Measurements from ENCODE around the gene INPPL1. TPM values are rescaled to one million over a fixed set of nuclear protein-coding genes. Genes with fewer than 3 reads are reported as not detected.
"Not testable (repeated sequence)": the region's sequence is repeated elsewhere in the genome, so short reads cannot be mapped to it uniquely, and the experiment has no call there.

INPPL1 gene
- total RNA-seq, 1 donor from 2014 or later: 144 TPM

- H3K27me3 Mint-ChIP-seq: peaks cover 15% of the 10 kb centered on the region
- no peak overlapping the region for H3K27ac Mint-ChIP-seq
- H3K36me3 Mint-ChIP-seq (ENCODE audit: low read depth): no peaks in the 10 kb centered on the region
- no peaks in the 10 kb centered on the region for H3K9me3 Mint-ChIP-seq
- intact Hi-C loops (cut with micrococcal nuclease): loop anchor here (5.0 kb wide), 1 partner anchor 182 kb away; the partner anchor contains the start of gene CLPB
- no peaks in the 10 kb centered on the region for H3K4me1 Mint-ChIP-seq
- no peak for DNase-seq
- H3K4me3 Mint-ChIP-seq: no peak overlapping the region
Measured at GRCh38 chr11:72249961-72250360, 25.4 kb downstream of the INPPL1 start.

- no peak for DNase-seq
- no peak overlapping the region for H3K4me3 Mint-ChIP-seq
- peaks cover 21% of the 10 kb centered on the region for H3K27me3 Mint-ChIP-seq
- no peak overlapping the region for H3K27ac Mint-ChIP-seq
- no peaks in the 10 kb centered on the region for H3K9me3 Mint-ChIP-seq
- no peaks in the 10 kb centered on the region for H3K36me3 Mint-ChIP-seq (ENCODE audit: low read depth)
- no peaks in the 10 kb centered on the region for H3K4me1 Mint-ChIP-seq
- intact Hi-C loops (cut with micrococcal nuclease): no loop called here
Measured at GRCh38 chr11:72250661-72251464, 26.3 kb downstream of the INPPL1 start.

GRCh38 chr11:72251614-72252013, 27.0 kb downstream of the INPPL1 start:
- H3K27me3 Mint-ChIP-seq: peaks cover 24% of the 10 kb centered on the region
- H3K4me1 Mint-ChIP-seq: no peaks in the 10 kb centered on the region
- no peak for DNase-seq
- H3K9me3 Mint-ChIP-seq: no peaks in the 10 kb centered on the region
- no peak overlapping the region for H3K27ac Mint-ChIP-seq
- intact Hi-C loops (cut with micrococcal nuclease): no loop called here
- H3K4me3 Mint-ChIP-seq: no peak overlapping the region
- no peaks in the 10 kb centered on the region for H3K36me3 Mint-ChIP-seq (ENCODE audit: low read depth)

GRCh38 chr11:72253392-72253791, 28.8 kb downstream of the INPPL1 start:
- H3K4me1 Mint-ChIP-seq: no peaks in the 10 kb centered on the region
- no peak overlapping the region for H3K27ac Mint-ChIP-seq
- peaks cover 22% of the 10 kb centered on the region for H3K27me3 Mint-ChIP-seq
- DNase-seq: no peak
- no peaks in the 10 kb centered on the region for H3K36me3 Mint-ChIP-seq (ENCODE audit: low read depth)
- intact Hi-C loops (cut with micrococcal nuclease): no loop called here
- no peaks in the 10 kb centered on the region for H3K9me3 Mint-ChIP-seq
- H3K4me3 Mint-ChIP-seq: no peak overlapping the region

- Mint-ChIP-seq H3K27ac (no peak overlapping the region), H3K4me3 (no peak overlapping the region), H3K9me3 (no peaks in the 10 kb centered on the region), H3K27me3 (peaks cover 19% of the 10 kb centered on the region), H3K36me3 (ENCODE audit: low read depth) (no peaks in the 10 kb centered on the region), H3K4me1 (no peaks in the 10 kb centered on the region)
- intact Hi-C loops (cut with micrococcal nuclease): no loop called here
- DNase-seq: no peak
Measured at GRCh38 chr11:72254299-72254993, 29.9 kb downstream of the INPPL1 start.

GRCh38 chr11:72257570-72257969, 33.0 kb downstream of the INPPL1 start:
- no peak for DNase-seq
- Mint-ChIP-seq H3K9me3 (no peaks in the 10 kb centered on the region), H3K4me1 (no peaks in the 10 kb centered on the region), H3K36me3 (ENCODE audit: low read depth) (no peaks in the 10 kb centered on the region), H3K4me3 (no peak overlapping the region), H3K27me3 (peaks cover 21% of the 10 kb centered on the region), H3K27ac (no peak overlapping the region)
- intact Hi-C loops (cut with micrococcal nuclease): no loop called here

- DNase-seq: no peak
- intact Hi-C loops (cut with micrococcal nuclease): no loop called here
- Mint-ChIP-seq H3K27ac (no peak overlapping the region), H3K27me3 (peaks cover 19% of the 10 kb centered on the region), H3K4me3 (no peak overlapping the region), H3K9me3 (no peaks in the 10 kb centered on the region), H3K36me3 (ENCODE audit: low read depth) (no peaks in the 10 kb centered on the region), H3K4me1 (no peaks in the 10 kb centered on the region)
Measured at GRCh38 chr11:72259490-72259889, 34.9 kb downstream of the INPPL1 start.

- no peak overlapping the region for H3K27ac Mint-ChIP-seq
- H3K27me3 Mint-ChIP-seq: peaks cover 15% of the 10 kb centered on the region
- intact Hi-C loops (cut with micrococcal nuclease): no loop called here
- no peaks in the 10 kb centered on the region for H3K9me3 Mint-ChIP-seq
- no peak for DNase-seq
- H3K4me3 Mint-ChIP-seq: no peak overlapping the region
- peaks cover under 1% of the 10 kb centered on the region for H3K4me1 Mint-ChIP-seq
- H3K36me3 Mint-ChIP-seq (ENCODE audit: low read depth): no peaks in the 10 kb centered on the region
Measured at GRCh38 chr11:72260574-72260973, 36.0 kb downstream of the INPPL1 start.

- intact Hi-C loops (cut with micrococcal nuclease): no loop called here
- no peak overlapping the region for H3K27ac Mint-ChIP-seq
- H3K4me3 Mint-ChIP-seq: no peak overlapping the region
- H3K4me1 Mint-ChIP-seq: peaks cover 3% of the 10 kb centered on the region
- H3K9me3 Mint-ChIP-seq: no peaks in the 10 kb centered on the region
- no peak for DNase-seq
- no peaks in the 10 kb centered on the region for H3K36me3 Mint-ChIP-seq (ENCODE audit: low read depth)
- peaks cover 17% of the 10 kb centered on the region for H3K27me3 Mint-ChIP-seq
Measured at GRCh38 chr11:72263361-72263760, 38.8 kb downstream of the INPPL1 start.

- DNase-seq: no peak
- Mint-ChIP-seq H3K27me3 (peaks cover 23% of the 10 kb centered on the region), H3K36me3 (ENCODE audit: low read depth) (no peaks in the 10 kb centered on the region), H3K4me1 (peaks cover 15% of the 10 kb centered on the region), H3K27ac (no peak overlapping the region), H3K4me3 (no peak overlapping the region), H3K9me3 (no peaks in the 10 kb centered on the region)
- intact Hi-C loops (cut with micrococcal nuclease): no loop called here
Measured at GRCh38 chr11:72265951-72266350, 41.4 kb downstream of the INPPL1 start.

GRCh38 chr11:72266960-72267359, 42.4 kb downstream of the INPPL1 start:
- H3K4me3 Mint-ChIP-seq; DNase-seq; H3K9me3 Mint-ChIP-seq; H3K36me3 Mint-ChIP-seq (ENCODE audit: low read depth); intact Hi-C loops (cut with micrococcal nuclease); H3K27ac Mint-ChIP-seq: not testable (repeated sequence)
- Mint-ChIP-seq H3K27me3 (peaks cover 26% of the 10 kb centered on the region), H3K4me1 (peaks cover 15% of the 10 kb centered on the region)

- no peaks in the 10 kb centered on the region for H3K9me3 Mint-ChIP-seq
- no peak overlapping the region for H3K4me3 Mint-ChIP-seq
- DNase-seq: no peak
- peaks cover 23% of the 10 kb centered on the region for H3K27me3 Mint-ChIP-seq
- intact Hi-C loops (cut with micrococcal nuclease): no loop called here
- H3K4me1 Mint-ChIP-seq: peaks cover 15% of the 10 kb centered on the region
- H3K36me3 Mint-ChIP-seq (ENCODE audit: low read depth): no peaks in the 10 kb centered on the region
- no peak overlapping the region for H3K27ac Mint-ChIP-seq
Measured at GRCh38 chr11:72267956-72268617, 43.5 kb downstream of the INPPL1 start.

- intact Hi-C loops (cut with micrococcal nuclease): no loop called here
- Mint-ChIP-seq H3K36me3 (ENCODE audit: low read depth) (no peaks in the 10 kb centered on the region), H3K27me3 (peaks cover 27% of the 10 kb centered on the region), H3K4me3 (no peak overlapping the region), H3K9me3 (no peaks in the 10 kb centered on the region), H3K27ac (no peak overlapping the region), H3K4me1 (peaks cover 12% of the 10 kb centered on the region)
- DNase-seq: no peak
Measured at GRCh38 chr11:72271980-72272379, 47.4 kb downstream of the INPPL1 start.

GRCh38 chr11:72274435-72274834, 49.9 kb downstream of the INPPL1 start:
- Mint-ChIP-seq H3K36me3 (ENCODE audit: low read depth) (no peaks in the 10 kb centered on the region), H3K27me3 (peaks cover 25% of the 10 kb centered on the region), H3K9me3 (no peaks in the 10 kb centered on the region), H3K4me3 (no peak overlapping the region), H3K27ac (no peak overlapping the region), H3K4me1 (peaks cover 8% of the 10 kb centered on the region)
- DNase-seq: no peak
- intact Hi-C loops (cut with micrococcal nuclease): no loop called here
